ENCODE results near the gene CPT2.
"Not testable (repeated sequence)": the region's sequence is repeated elsewhere in the genome, so short reads cannot be mapped to it uniquely, and the experiment has no call there.

The CPT2 gene

DNA sequence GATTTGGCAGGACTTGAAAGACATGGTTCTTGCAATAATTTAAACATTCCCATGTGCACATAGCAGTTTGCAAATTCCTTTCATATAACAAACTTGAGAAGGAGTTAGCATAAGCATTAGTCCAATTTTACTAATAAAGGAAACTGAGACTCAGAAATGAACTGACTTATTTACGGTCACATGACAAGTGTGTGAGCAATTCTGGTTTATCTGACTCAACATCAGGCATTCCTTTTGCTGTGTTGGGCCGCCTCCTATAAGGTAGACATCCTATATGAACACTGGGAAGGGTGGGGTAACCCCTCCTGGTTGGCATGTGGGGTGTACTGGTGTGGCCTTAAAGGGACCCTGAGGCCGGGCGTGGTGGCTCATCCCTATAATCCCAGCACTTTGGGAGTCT is 8.5 kb upstream of the CPT2 start:
- H3K9me3 ChIP-seq: no peaks in the 10 kb centered on the region
- in situ Hi-C loops (cut with MboI; ENCODE audit: low sequenced_read_pairs): loop anchor here (10.0 to 25.0 kb wide), 2 partner anchors 276 to 483 kb away; partner anchors contain the start of gene ECHDC2

DNA sequence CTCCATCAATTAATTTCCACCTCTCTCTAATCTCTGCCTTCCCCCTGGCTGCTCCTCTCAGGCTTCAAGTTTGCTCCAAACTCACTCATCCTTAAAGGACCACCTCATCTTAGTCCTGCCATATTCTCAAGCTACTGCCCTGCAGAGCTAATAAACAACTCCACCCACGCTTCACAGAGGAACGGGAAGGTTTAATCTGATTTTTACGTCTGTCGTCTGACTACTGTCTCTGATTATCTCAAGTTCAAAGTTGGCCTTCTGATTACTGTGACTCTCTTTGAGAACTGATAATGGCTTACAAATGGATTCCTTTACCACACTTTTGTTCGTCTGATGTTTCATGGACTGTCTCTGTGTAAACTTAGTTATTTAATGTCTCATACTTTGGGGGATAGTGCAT is 7.6 kb upstream of the CPT2 start:
- H3K36me3 ChIP-seq (replicated peaks): no peaks in the 10 kb centered on the region
- DNase-seq (ENCODE audit: low spot score in 2 of 2): no peak
- in situ Hi-C loops (cut with MboI; ENCODE audit: low sequenced_read_pairs): loop anchor here (10.0 to 25.0 kb wide), 2 partner anchors 277 to 484 kb away; partner anchors contain the start of gene ECHDC2
- no peaks in the 10 kb centered on the region for H3K9me3 ChIP-seq
- no peaks in the 10 kb centered on the region for H3K4me1 ChIP-seq
- no peaks in the 10 kb centered on the region; the same call in none of the 2 replicates for H3K27me3 ChIP-seq (ENCODE audit: low read depth)
- H3K4me3 ChIP-seq: no peak overlapping the region

More for the DNA sequence above, 8.5 kb upstream of the CPT2 start:
- no peaks in the 10 kb centered on the region for H3K4me1 ChIP-seq
- H3K36me3 ChIP-seq (replicated peaks): no peaks in the 10 kb centered on the region
- no peak for DNase-seq (ENCODE audit: low spot score in 2 of 2)
- H3K27me3 ChIP-seq (ENCODE audit: low read depth): no peaks in the 10 kb centered on the region; the same call in none of the 2 replicates
- no peak overlapping the region for H3K4me3 ChIP-seq

DNA sequence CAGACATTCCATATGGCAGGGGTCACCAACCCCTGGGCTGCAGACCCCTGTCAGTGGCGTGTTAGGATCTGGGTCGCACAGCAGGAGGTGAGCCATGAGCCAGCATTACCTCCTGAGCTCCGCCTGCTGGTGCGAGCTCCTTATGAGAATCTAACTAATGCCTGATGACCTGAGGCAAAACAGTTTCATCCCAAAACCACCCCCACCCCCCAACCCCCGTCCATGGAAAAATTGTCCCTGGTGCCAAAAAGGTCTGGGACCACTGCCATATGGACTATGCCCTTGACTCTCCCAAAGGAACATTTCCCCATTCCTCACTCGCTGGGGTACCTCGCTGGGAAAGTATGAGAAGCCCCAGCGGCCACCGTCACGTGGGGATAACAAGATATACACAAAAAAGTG is 6.4 kb upstream of the CPT2 start:
- H3K4me1 ChIP-seq: no peaks in the 10 kb centered on the region

DNA sequence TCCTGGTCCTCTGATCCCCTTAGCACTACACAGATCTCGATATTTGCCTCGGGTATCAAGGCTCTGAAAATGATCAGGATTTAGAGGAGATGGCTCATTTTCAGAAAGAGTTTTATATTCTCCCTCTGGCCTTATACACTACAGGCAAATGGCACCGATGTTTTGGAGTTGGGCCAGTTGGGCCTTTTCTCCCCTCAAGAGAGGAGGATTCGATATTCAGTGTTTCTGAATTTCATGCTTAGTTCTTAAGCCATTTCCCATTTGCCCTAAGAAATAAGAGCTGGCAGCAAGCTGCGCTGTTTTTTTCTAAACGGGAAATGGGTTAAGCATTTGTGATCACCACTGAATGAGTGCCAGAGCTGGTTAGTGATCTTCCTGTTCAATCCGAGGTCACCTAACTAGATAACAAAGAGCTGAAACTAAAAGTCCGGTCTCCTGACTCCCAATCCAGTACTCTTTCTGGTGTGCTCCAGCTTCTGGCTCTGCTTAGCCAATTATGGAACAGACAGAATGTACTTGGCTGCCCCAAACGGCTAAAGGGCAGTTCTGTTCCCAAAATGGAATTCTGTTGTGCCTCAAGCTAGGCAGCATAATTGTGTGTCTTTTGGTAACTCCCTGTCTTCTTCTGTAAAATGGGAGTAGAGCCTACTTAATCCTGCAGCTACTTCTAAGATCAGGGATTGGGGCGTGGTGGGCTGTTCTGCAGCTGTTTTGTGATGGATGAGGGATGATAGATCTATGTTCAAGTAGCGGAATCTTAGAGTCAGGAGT is 1.2 kb upstream of the CPT2 start:
- H3K4me3 ChIP-seq: no peak overlapping the region
- no peaks in the 10 kb centered on the region for H3K27me3 ChIP-seq (ENCODE audit: low read depth)
- DNase-seq (ENCODE audit: low spot score in 2 of 2): no peak
- H3K9me3 ChIP-seq: no peaks in the 10 kb centered on the region
- H3K36me3 ChIP-seq (replicated peaks): peaks cover 10% of the 10 kb centered on the region
- in situ Hi-C loops (cut with MboI; ENCODE audit: low sequenced_read_pairs): loop anchor here (25.0 kb wide), 1 partner anchor 283 kb away; the partner anchor contains the start of gene ECHDC2
- peaks cover 8% of the 10 kb centered on the region for H3K4me1 ChIP-seq

More for the DNA sequence above, 6.4 kb upstream of the CPT2 start:
- H3K9me3 ChIP-seq: no peaks in the 10 kb centered on the region
- no peak overlapping the region for H3K4me3 ChIP-seq
- H3K27me3 ChIP-seq (ENCODE audit: low read depth): no peaks in the 10 kb centered on the region; the same call in none of the 2 replicates
- no peak for DNase-seq (ENCODE audit: low spot score in 2 of 2)
- no peaks in the 10 kb centered on the region for H3K36me3 ChIP-seq (replicated peaks)
- in situ Hi-C loops (cut with MboI; ENCODE audit: low sequenced_read_pairs): loop anchor here (25.0 kb wide), 1 partner anchor 278 kb away; the partner anchor contains the start of gene ECHDC2

DNA sequence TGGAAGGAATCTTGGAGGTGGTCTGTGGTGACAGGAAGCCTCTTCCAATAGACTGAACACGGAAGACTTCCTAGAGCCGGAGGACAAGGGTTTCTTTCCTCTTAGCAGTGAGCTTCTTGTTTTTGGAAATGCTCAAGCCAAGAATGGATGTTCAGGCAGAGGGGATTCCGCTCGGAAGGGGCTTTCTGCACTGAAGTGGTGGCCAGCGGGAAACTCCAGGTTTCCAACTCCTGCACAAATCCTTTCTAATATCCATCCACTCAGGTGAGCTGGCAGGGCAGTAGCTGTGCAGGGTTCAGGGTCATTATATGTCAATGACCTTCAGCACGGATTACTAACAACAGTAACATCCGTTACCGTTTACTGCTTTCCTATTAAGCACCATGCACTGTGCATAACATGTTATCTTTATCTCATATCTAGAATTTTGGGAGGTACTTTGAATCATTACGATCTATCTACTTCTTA is 573 bp upstream of the CPT2 start:
- Histone ChIP-seq H3K4me1 (peaks cover 8% of the 10 kb centered on the region), H3K4me3 (peak overlapping the region; percentile 61), H3K36me3 (replicated peaks) (peaks cover 10% of the 10 kb centered on the region), H3K27me3 (ENCODE audit: low read depth) (no peaks in the 10 kb centered on the region), H3K9me3 (no peaks in the 10 kb centered on the region)
- in situ Hi-C loops (cut with MboI; ENCODE audit: low sequenced_read_pairs): loop anchor here (25.0 kb wide), 1 partner anchor 284 kb away; the partner anchor contains the start of gene ECHDC2
- DNase-seq (ENCODE audit: low spot score in 2 of 2): no peak

DNA sequence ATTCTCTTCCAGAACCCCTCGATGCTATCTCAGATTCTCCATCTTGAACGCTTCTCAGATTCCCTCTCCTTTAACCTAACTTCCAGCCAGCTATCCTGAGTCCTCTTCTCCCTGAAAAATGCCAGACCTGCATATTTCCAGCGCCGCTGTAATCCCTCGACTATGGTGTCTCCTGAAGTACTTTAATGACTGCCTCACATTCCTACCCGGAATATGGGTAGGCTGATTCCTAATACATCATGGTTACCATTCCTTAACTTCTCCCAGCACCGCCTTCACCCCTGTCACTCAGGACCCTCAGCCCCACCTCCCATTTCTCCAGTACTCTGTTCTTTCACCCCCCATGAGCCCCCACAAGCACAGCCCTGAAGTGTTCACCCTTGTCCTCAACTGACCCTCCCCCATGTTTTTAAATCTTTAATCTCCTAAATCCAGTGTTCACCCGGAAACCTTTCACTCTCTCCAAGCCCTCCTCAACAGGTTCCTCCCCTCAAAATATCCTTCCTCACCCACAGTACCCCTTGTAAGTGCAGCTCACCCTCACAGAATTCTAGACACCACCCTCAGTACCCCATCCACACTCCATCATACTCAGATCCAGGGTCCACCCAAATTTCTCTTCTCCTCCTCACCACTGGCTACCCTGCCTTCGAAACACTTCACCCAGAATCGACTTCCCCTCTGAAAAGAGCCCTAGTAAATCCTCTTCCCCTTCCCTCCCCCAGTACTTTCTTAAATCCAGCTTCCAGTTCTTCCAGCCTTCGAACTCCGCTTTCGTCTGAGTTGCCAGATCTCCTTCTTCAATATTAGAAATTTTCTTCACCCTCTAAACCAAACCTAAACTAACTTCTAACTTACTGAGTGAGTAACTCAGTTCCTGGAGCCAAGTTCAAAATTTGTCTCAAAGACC is 922 bp downstream of the CPT2 start:
- Histone ChIP-seq H3K27me3 (ENCODE audit: low read depth) (no peaks in the 10 kb centered on the region), H3K9me3 (no peaks in the 10 kb centered on the region), H3K4me3 (peak overlapping the region; percentile 61), H3K36me3 (replicated peaks) (peaks cover 22% of the 10 kb centered on the region), H3K4me1 (peaks cover 8% of the 10 kb centered on the region)
- DNase-seq (ENCODE audit: low spot score in 2 of 2): peak; percentile 9 to 20
- in situ Hi-C loops (cut with MboI; ENCODE audit: low sequenced_read_pairs): loop anchor here (25.0 kb wide), 1 partner anchor 285 kb away; the partner anchor contains the start of gene ECHDC2

DNA sequence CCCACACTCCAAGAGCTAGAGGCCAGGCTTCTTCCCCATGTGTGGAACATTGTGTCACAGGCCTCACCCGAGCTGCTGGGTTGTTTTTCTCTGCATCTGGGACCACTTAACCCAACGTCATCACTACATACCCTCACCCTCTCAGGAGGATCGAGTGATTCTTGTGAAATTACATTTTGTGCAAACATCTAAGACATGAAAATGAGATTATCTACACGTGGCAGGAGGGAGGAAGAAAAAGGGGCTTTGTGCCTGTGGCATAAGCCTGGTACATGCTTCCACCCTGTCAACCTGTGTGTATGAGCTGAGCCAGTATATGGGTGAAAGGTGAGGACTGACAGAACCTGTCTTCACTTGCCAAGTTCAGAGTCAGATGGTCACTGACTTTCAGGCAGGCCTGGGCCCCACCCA is 1.6 kb downstream of the CPT2 start:
- in situ Hi-C loops (cut with MboI; ENCODE audit: low sequenced_read_pairs): loop anchor here (25.0 kb wide), 1 partner anchor 286 kb away; the partner anchor contains the start of gene ECHDC2
- no peak overlapping the region for H3K4me3 ChIP-seq
- no peak for DNase-seq (ENCODE audit: low spot score in 2 of 2)

DNA sequence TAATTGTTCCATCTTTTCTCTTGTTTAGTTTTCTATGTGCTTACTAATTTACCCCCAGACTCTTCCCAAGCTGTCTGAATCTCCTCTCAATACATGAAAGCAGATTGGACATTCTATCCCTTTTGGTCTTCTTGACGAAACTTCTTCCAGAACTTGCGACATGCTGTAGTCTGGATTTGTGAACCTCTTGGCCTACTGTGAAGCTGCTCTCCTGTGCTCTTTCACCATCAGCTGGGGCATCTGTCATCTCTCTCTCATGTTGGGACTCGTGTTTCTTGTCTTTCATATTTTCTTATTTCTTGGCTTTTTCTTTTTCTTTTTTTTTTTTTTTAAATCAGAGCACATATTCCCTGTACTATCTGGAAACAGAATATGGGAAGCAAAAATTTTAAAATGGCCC is 6.8 kb downstream of the CPT2 start:
- Histone ChIP-seq H3K9me3 (peaks cover 14% of the 10 kb centered on the region), H3K4me3 (no peak overlapping the region), H3K36me3 (replicated peaks) (peaks cover 58% of the 10 kb centered on the region), H3K27me3 (ENCODE audit: low read depth) (no peaks in the 10 kb centered on the region), H3K4me1 (no peaks in the 10 kb centered on the region)
- DNase-seq (ENCODE audit: low spot score in 2 of 2): no peak
- in situ Hi-C loops (cut with MboI; ENCODE audit: low sequenced_read_pairs): no loop called here

More for the DNA sequence above, 1.6 kb downstream of the CPT2 start:
- Histone ChIP-seq H3K9me3 (no peaks in the 10 kb centered on the region), H3K27me3 (ENCODE audit: low read depth) (no peaks in the 10 kb centered on the region), H3K4me1 (peaks cover 8% of the 10 kb centered on the region), H3K36me3 (replicated peaks) (peaks cover 29% of the 10 kb centered on the region)

DNA sequence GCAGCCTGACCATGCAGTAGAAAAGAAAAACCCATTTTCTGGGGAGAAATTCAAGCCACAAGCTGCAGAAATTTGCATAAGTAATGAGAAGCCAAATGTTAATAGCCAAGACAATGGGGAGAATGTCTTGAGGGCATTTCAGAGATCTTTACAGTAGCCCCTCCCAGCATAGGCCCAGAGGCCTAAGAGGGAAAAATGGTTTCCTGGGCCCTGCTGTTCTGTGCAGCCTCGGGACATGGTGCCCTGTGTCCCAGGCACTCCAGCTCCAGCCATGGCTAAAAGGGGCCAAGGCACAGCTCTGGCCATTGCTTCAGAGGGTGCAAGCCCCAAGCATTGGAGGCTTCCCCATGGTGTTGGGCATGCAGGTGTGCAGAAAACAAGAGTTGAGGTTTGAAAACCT is 8.9 kb downstream of the CPT2 start:
- Histone ChIP-seq H3K36me3 (replicated peaks) (peaks cover 66% of the 10 kb centered on the region), H3K9me3 (peaks cover 14% of the 10 kb centered on the region)
- H3K27me3 ChIP-seq (ENCODE audit: low read depth); in situ Hi-C loops (cut with MboI; ENCODE audit: low sequenced_read_pairs); DNase-seq (ENCODE audit: low spot score in 2 of 2); H3K4me3 ChIP-seq; H3K4me1 ChIP-seq: not testable (repeated sequence)

DNA sequence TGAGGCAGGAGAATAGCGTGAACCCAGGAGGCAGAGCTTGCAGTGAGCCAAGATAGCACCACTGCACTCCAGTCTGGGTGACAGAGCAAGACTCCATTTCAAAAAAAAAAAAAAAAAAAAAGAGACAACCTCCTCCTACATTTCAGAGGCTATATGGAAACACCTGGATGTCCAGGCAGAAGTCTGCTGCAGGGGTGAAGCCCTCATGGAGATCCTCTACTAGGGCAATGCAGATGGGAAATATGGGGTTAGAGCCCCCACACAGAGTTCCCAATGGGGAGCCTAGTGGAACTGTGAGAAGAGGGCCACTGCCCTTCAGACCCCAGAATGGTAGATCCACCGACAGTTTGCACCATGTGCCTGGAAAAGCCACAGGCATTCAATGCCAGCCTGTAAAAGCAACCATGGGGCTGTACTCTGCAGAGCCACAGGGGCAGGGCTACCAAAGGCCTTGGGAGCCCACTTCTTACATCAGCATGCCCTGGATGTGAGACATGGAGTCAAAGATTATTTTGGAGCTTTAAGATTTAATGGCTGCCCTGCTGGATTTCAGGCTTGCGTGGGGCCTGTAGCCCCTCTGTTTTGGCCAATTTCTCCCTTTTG is 9.6 kb downstream of the CPT2 start:
- H3K27me3 ChIP-seq (ENCODE audit: low read depth); in situ Hi-C loops (cut with MboI; ENCODE audit: low sequenced_read_pairs); H3K4me3 ChIP-seq; H3K4me1 ChIP-seq: not testable (repeated sequence)
- H3K9me3 ChIP-seq: peaks cover 14% of the 10 kb centered on the region
- DNase-seq (ENCODE audit: low spot score in 2 of 2): peak in 1 of 2 experiments; percentile 27
- peaks cover 71% of the 10 kb centered on the region for H3K36me3 ChIP-seq (replicated peaks)

DNA sequence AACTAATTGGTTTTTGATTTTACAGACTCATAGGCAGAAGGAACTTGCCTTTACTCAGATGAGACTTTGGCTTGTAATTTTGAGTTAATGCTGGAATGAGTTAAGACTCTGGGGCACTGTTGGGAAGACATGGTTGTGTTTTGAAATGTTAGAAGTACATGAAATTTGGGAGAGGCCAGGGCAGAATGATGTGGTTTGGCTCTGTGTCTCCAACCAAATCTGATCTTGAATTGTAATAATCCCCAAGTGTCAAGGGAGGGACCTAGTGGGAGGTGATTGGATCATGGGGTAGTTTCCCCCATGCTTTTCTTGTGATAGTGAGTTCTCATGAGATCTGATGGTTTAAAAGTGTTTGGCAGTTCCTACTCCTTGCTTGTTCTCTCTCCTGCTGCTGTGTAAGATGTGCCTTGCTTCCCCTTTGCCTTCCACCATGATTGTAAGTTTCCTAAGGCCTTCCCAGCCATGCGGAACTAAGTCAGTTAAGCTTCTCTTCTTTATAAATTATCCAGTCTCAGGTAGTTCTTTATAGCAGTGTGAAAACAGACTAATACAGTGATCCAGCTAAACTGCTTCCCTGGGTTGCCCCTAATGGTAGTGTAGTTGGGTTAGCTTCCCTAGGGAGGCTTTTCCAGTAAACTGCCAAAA is 10.2 kb downstream of the CPT2 start:
- H3K9me3 ChIP-seq: peaks cover 14% of the 10 kb centered on the region

DNA sequence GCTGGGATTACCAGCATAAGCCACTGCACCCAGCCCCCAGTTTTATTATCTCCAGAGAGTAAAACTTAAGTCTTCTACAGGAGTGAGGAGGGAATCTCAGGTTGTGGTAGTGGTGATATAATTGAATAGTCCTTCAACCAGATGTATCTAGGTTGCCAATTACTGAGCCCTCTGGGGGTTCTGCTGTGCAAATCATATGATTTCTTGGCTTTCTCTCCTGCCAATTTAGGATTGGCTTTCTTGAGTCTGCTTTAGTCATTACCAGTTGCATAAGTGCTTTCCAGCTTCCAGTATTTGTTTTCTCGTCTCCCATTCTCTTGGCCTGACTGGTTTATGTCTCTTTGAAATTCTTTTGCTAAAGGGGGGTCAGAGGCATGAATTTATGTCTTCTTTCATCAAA is 11.1 kb downstream of the CPT2 start:
- Histone ChIP-seq H3K9me3 (peaks cover 14% of the 10 kb centered on the region), H3K4me3 (no peak overlapping the region), H3K27me3 (ENCODE audit: low read depth) (no peaks in the 10 kb centered on the region), H3K4me1 (no peaks in the 10 kb centered on the region), H3K36me3 (replicated peaks) (peaks cover 59% of the 10 kb centered on the region)
- DNase-seq (ENCODE audit: low spot score in 2 of 2): no peak
- in situ Hi-C loops (cut with MboI; ENCODE audit: low sequenced_read_pairs): no loop called here

More for the DNA sequence above, 10.2 kb downstream of the CPT2 start:
- Histone ChIP-seq H3K27me3 (ENCODE audit: low read depth) (no peaks in the 10 kb centered on the region), H3K4me3 (no peak overlapping the region), H3K4me1 (no peaks in the 10 kb centered on the region), H3K36me3 (replicated peaks) (peaks cover 66% of the 10 kb centered on the region)
- in situ Hi-C loops (cut with MboI; ENCODE audit: low sequenced_read_pairs): no loop called here
- no peak for DNase-seq (ENCODE audit: low spot score in 2 of 2)

DNA sequence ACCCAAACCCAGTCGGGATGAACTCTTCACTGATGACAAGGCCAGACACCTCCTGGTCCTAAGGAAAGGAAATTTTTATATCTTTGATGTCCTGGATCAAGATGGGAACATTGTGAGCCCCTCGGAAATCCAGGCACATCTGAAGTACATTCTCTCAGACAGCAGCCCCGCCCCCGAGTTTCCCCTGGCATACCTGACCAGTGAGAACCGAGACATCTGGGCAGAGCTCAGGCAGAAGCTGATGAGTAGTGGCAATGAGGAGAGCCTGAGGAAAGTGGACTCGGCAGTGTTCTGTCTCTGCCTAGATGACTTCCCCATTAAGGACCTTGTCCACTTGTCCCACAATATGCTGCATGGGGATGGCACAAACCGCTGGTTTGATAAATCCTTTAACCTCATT is 13.7 kb downstream of the CPT2 start:
- Histone ChIP-seq H3K36me3 (replicated peaks) (peaks cover 55% of the 10 kb centered on the region), H3K9me3 (peaks cover 14% of the 10 kb centered on the region), H3K4me1 (no peaks in the 10 kb centered on the region), H3K4me3 (no peak overlapping the region), H3K27me3 (ENCODE audit: low read depth) (no peaks in the 10 kb centered on the region)
- in situ Hi-C loops (cut with MboI; ENCODE audit: low sequenced_read_pairs): no loop called here
- no peak for DNase-seq (ENCODE audit: low spot score in 2 of 2)

All from HAP-1 (cell line).